ENCODE data around the gene PALD1. TPM values are rescaled to one million over a fixed set of nuclear protein-coding genes. Genes with fewer than 3 reads are reported as not detected.

PALD1 gene
- total and polyA plus RNA-seq, 2 of the 13 experiments (the other 11 are each of a cell fraction or from before 2014, with no cell fraction given) = 0.07 to 0.09 TPM

DNA sequence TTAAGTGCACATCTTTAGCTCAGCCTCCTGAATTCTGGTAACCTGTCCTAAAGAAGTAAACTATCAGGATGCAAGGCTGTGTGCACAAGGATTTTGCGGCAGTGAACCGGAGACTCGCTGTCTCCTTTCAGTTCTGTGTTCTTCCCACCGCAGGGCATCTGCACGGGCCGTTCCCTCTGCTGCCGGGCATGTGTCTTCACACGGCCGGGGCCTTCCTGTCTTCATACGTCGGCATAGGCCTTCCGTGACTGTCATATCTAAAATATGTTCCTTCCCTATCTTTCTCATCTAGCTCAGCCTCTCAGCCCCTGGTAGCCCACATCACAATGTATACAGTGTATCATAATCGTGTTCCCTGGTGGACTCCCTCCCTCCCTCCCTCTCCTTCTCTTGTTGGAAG is 16.4 kb downstream of the PALD1 start:
- no peak for TF ChIP-seq CBX1 (IDR thresholded peaks at IDR 0.05; ENCODE audit: low read depth)
- TF ChIP-seq, protein P1, sequence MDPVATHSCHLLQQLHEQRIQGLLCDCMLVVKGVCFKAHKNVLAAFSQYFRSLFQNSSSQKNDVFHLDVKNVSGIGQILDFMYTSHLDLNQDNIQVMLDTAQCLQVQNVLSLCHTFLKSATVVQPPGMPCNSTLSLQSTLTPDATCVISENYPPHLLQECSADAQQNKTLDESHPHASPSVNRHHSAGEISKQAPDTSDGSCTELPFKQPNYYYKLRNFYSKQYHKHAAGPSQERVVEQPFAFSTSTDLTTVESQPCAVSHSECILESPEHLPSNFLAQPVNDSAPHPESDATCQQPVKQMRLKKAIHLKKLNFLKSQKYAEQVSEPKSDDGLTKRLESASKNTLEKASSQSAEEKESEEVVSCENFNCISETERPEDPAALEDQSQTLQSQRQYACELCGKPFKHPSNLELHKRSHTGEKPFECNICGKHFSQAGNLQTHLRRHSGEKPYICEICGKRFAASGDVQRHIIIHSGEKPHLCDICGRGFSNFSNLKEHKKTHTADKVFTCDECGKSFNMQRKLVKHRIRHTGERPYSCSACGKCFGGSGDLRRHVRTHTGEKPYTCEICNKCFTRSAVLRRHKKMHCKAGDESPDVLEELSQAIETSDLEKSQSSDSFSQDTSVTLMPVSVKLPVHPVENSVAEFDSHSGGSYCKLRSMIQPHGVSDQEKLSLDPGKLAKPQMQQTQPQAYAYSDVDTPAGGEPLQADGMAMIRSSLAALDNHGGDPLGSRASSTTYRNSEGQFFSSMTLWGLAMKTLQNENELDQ (CRISPR knock-in tag; IDR thresholded peaks at IDR 0.05; ENCODE audit: borderline replicate concordance) = no peak
- TF ChIP-seq ARHGAP35 (CRISPR knock-in tag; IDR thresholded peaks at IDR 0.05; ENCODE audit: borderline replicate concordance) = no peak
- TF ChIP-seq KAT7 (CRISPR knock-in tag; IDR thresholded peaks at IDR 0.05; ENCODE audit: borderline replicate concordance) = no peak
- no peak for TF ChIP-seq RARG (CRISPR knock-in tag; IDR thresholded peaks at IDR 0.05; ENCODE audit: low read depth)
- TF ChIP-seq, protein P2, sequence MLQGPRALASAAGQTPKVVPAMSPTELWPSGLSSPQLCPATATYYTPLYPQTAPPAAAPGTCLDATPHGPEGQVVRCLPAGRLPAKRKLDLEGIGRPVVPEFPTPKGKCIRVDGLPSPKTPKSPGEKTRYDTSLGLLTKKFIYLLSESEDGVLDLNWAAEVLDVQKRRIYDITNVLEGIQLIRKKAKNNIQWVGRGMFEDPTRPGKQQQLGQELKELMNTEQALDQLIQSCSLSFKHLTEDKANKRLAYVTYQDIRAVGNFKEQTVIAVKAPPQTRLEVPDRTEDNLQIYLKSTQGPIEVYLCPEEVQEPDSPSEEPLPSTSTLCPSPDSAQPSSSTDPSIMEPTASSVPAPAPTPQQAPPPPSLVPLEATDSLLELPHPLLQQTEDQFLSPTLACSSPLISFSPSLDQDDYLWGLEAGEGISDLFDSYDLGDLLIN (CRISPR knock-in tag; IDR thresholded peaks at IDR 0.05; ENCODE audit: borderline replicate concordance) = no peak
- no peak for TF ChIP-seq SP140L (CRISPR knock-in tag; IDR thresholded peaks at IDR 0.05; ENCODE audit: borderline replicate concordance)
- TF ChIP-seq ZNF546 (CRISPR knock-in tag; conservative IDR thresholded peaks at IDR 0.05) = no peak
- H3K9ac ChIP-seq (ENCODE audit: insufficient read depth, low read depth, low read length) = no peak overlapping the region
- H3K4me3 ChIP-seq (replicated peaks in 1 of 3; ENCODE audit: insufficient read depth in 1 of 3, low read depth in 2 of 3, low read length in 3 of 3) = no peak overlapping the region
- 70% methylated on average over 13 of the region's 13 CpGs for WGBS (ENCODE audit: low lambda C conversion rate)
- H3K36me3 ChIP-seq (replicated peaks in 1 of 2; ENCODE audit: control insufficient read depth in 1 of 2, insufficient read depth in 2 of 2, low read length in 2 of 2) = no peaks in the 10 kb centered on the region
- no peak for FAIRE-seq
- H2AFZ ChIP-seq (ENCODE audit: low read length) = no peak overlapping the region
- in situ Hi-C loops (cut with HindIII; ENCODE audit: extremely low pct_ligation_motif_present, low pct_unique_long_range_greater_than_20kb) (no loop called here), intact Hi-C loops (cut with micrococcal nuclease; ENCODE audit: unreplicated experiment) (no loop called here)
- H3K79me2 ChIP-seq (ENCODE audit: insufficient read depth, low read length) = no peaks in the 10 kb centered on the region
- ATAC-seq = no peak
- no TSS peak for BruUV-seq (replicated peaks)
- no peak overlapping the region for H3K4me2 ChIP-seq (ENCODE audit: low read depth, low read length)
- DNase-seq (ENCODE audit: low spot score) = no peak
- POLR2A ChIA-PET = no interaction called here
- CTCF ChIA-PET (ENCODE audit: low intra/inter-chr PET ratio, low total read pairs) = no interaction called here
- H3K9me3 ChIP-seq (ENCODE audit: low read length) = no peaks in the 10 kb centered on the region
- H3K4me1 ChIP-seq (ENCODE audit: insufficient read depth, low read length) = peaks cover 12% of the 10 kb centered on the region; the same call in 1 of the 2 replicates
- no peaks in the 10 kb centered on the region for H4K20me1 ChIP-seq (ENCODE audit: insufficient read depth, low read length)
- peaks cover 5 to 24% of the 10 kb centered on the region in 2 experiments; a peak in 3 of 5 replicates for H3K27me3 ChIP-seq (ENCODE audit: control insufficient read depth in 1 of 2, insufficient read depth in 2 of 2, low read length in 2 of 2)
- no peak overlapping the region for H3K27ac ChIP-seq (ENCODE audit: extremely low read length, insufficient read depth, low read length)

Data from HepG2 (cell line).